HG02981 (cell line): ENCODE results near the gene PHF20.
"Not testable (repeated sequence)": the region's sequence is repeated elsewhere in the genome, so short reads cannot be mapped to it uniquely, and the experiment has no call there.

Source experiments
- ATAC-seq: cut with Tn5 transposase; IDR thresholded peaks from one replicate; pipeline ENCODE4 v1.9.1; 2021; ENCODE audit warnings: mild to moderate bottlenecking, moderate library complexity; ENCODE audit not compliant: unreplicated experiment

Gene PHF20

DNA sequence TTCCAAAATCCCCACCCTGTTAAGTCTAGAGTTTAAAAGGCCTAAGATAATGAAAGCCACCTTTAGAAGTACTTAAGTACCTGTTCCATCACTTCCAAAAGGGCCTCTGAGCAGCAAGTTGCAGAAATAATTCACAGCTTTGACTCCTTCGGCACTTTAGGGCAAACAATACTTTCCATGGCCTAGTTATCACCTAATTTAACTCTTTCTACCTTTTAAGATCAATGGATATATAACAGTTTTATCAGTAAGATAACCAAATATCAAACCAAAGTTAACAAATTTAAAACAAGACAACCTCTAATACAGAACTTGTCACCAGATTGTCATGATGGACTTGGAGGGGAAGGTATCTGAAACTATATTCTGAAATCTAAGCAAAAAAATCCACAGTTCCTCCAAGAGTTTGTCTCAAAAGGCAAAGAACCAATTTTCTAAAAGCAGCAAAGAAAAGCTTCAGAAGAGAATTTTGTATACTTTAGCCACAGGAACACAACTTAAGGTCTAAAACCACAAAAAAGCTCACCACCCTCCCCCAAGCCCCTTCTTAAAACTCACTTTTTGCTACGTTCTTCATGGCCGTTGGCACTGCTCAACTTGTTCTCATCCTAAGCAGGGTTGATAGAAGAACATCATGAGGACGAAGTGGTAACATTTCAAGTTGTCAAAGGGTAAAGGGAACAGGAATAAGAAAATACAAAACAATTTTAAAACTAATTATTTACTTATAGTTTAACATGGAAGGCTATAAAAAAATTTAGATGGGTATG lies 33.2 kb upstream of the PHF20 start:
- ATAC-seq, result no peak

DNA sequence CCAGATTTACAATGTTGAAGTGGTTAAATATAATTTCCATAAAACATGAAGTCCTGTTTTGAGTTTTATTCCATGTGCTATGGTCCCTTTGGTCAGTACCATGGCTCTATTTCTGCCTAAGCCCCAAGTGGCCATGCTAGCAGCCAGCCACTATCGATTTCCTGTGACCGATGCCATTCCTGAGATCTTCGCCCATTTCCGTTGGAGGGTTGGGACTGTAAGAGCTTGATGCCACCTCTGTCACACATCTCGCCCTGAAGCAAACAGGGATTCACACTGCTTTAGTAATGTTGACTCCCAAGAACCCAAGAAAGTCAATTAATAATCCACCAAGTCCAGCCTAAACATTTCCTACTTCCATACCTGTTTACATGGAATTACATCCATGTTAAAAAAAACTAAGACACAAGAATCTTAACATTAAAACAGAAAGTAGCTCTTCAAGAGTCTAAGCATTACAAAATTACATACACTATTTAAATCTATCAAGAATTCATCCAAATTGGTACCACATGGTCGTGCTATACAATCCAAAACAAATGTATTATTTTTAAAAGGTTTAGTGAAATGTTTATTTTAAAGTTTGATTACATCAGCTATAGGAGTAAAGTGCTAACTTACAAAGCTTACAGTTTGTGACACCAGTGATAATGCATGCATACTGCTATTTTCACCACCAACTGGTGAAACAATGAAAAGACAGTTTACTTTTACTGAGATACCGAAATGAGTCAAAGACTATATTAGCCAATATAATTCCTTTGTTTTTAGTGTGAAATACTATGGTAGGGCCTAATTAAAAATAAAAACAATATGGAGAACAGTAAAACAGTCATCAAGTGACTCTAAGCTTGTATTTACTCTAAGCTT lies 32.3 kb upstream of the PHF20 start:
- ATAC-seq, result no peak

DNA sequence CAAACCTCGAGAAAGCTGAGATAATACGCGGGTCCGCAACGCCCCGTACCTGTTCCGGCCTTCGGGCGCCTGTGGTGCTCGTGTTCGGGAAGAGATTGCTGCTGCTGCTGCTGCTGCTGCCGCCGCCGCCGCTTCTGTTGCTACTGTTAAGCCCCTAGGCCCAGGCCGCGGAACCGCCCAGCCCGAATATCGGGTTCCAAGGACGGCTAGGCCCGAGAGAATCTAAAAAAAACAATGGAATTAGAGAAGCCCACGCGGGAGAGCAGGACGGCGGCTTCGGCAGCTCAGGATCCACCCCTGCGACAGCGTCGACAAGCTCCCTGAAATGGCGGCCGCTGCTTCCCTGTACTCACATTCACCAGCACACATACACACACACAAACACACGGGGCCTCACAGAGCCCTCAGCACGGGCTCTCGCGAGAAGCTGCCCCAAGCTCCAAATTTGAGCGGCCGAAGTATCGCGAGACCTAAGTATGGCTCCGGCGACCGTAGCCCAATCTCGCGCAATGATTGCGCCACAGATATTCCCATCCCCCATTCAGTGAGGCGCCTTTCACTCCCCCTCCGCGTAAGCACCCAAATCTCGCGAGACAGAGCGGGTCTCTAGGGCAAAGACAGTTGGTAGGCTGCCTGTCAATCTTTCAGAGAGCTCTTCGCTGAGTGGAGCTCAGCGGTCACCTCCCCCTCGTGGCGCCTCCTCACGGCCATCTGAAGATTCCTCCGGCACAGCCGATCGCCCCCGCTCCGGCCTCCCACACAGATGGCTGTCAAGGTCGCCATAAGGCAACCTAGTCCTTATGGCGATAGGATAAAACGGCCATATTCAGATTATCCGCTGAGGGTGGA lies 29.7 kb upstream of the PHF20 start, which contains the start of gene RBM39:
TSS of gene RBM39 (minus strand) at position 369 of the 849 bp plus-strand sequence. CDS start 1,386 bp downstream, outside the sequence.
- ATAC-seq, result peak; percentile 83

DNA sequence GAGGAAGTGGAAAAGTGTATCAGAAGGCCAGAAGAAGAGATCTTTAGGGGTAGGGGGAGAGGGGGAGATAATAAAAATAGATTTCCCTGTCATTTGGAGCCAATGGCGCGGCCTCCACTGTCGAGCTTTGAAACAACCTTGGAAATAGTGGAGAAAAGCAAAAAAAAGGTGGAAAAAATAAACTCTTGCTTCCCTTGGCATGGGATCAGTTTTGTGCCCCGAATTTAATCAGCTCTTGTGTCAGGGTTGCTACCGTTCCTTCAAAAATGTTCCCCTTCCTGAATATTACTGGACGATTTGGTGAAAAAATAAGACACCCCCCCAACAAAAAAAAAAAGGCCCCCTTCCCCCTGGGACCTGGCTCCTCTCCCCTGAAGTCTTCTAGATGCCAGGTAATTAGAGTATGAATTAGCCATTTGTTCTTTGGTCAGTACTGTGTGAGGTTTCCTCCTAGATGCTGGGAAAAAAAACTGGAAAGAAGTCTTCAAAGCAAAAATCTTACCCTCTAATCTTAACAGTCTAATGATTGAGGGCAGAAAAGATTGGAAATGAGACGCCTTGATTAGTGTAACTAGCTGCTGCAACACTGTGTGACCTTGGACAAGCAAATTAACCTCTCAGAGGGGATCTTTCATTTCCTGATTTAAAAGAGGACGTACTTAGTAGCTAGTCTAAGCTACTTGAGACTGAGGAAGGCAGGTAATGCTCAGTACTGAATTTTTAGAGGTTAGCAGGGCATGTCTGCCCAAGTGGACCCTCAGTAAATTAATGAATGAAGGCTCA lies 28.9 kb upstream of the PHF20 start:
- ATAC-seq, result no peak

DNA sequence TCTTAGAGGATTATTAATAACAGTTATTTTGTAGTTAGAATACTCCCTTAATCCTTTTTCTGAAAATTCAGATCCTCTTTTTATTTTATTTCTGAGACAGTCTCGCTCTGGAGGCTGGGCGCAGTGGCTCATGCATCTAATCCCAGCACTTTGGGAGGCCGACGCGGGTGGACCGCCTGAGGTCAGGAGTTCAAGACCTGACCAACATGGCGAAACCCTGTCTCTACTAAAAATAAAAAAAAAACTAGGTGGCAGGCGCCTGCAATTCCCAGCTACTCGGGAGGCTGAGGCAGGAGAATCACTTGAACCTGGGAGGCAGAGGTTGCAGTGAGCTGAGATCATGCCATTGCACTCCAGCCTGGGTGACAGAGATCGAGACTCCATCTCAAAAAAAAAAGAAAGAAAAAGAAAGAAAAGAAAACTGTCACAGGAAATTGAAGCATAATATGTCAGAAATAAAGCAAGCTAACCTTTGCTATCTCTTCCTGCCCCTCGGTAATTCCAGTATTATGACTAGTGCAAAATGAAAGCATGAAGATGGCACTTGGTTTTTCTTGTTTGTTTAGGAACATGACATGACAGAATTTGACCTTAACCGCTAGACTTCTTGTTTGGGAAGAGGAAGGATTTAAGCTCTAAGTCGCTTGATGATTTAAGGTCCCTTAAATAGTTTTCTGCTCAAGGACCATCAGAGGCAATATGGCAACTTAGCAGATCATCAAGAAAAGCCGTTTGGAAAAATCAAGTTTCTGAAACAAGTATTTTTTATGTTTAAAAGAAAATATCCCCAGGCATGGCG lies 27.9 kb upstream of the PHF20 start:
- ATAC-seq, result no peak

DNA sequence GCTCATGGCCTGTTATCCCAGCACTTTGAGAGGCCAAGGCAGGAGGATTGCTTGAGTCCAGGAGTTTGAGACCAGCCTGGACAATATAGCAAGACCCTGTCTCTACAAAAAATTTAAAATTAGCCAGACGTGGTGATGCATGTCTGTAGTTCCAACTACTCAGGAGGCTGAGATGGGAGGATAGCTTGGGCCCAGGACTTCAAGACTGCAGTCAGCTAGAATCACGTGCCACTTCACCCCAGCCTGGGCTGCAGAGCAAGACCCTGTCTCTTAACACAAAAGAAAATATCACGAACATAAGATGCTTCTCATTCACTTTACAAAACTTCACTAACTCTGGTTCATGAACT lies 27.3 kb upstream of the PHF20 start:
- not testable (repeated sequence) for ATAC-seq

DNA sequence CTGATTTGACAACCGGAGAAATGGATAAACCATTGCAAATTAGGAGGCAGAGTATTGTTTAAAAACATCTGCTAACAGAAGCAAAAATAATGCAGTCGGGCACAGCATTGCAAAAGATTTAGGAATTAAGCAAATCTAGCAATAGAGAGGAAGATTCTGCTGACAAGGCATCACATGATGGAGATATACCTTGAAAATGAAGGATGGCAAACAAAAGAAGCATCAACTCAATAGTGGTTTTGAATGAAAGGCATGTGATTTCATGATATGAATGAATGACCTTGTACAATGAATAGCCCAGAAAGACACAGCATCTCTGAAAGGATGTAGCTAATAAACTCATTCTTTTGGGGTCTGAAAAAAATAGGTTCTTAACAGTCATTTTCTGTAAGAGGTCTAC lies 21.2 kb upstream of the PHF20 start:
- no peak for ATAC-seq

DNA sequence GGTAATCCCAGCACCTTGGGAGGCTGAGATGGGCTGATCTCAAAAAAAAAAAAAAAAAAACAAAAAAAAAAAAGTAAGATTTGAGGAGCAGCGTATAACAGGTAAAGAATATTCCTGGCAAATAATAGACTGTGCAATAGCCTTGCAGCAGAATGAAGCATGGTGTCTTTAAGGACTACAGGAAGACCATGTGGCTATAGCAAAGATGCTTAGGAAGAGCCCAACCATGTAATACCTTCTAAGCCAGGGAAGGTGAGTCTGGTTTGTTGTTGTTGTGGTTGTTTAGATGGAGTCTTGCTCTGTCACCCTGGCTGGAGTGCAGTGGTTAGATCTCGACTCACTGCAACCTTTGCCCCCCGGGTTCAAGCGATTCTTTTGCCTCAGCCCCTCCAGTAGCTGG lies 15.4 kb upstream of the PHF20 start:
- no peak for ATAC-seq

DNA sequence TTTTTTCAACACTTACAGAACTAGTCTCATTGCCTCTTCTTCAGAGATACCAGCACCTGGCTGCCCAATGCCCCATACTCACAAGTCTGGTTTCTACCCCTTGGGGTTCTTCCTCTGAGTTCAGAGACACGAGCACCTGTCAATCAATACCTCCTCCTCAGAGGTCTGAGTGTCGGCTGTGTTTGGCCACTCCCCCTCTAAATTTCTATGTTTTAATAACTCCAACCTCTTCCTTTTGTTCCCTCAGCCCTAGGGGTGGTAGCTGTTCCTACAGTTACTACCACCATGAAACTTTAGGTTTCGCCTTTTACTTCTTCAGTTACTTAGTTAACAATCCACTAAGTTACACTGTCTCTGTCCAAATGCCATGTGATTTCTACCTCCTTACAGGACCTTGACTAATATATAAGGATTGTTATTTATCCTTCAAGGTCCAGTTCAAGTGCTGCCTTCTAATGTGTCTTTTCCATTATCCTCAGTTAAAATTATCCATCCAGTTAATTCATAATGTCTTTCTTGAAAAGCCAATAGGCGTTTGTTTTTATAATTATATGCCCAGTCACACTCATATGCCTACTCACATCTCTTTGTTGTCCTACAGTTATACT lies 14.6 kb upstream of the PHF20 start:
- ATAC-seq, result no peak

DNA sequence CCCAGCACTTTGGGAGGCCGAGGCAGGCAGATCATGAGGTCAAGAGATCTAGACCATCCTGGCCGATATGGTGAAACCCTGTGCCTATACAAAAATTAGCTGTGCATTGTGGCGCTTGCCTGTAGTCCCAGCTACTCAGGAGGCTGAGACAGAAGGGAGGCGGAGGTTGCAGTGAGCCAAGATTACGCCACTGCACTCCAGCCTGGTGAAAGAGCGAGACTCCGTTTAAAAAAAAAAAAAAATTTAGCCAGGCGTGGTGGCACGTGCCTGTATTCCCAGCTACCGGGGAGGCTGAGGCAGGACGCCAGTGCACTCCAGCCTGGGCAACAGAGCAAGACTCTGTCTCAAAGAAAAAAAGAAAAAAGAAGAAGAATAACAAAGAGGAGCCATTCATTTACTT lies 10.3 kb upstream of the PHF20 start:
- not testable (repeated sequence) for ATAC-seq

DNA sequence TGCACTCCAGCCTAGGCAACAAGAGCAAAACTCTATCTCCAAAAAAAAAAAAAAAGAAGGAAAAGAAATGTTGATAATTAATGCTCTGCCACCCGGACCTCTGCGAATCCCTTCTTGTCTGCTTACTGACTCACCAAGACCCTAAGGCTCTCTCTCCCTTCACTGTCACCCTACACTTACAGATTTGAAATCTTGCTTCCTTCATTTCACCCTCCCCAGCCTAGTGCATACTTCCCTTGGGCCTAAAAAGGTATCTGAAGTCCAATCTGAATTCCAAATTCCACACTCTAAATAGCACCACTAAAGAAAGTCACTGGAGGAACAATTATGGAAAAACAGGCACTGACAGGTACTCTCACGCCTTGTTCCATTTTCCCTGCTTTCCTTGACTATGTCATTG lies 9.4 kb upstream of the PHF20 start:
- ATAC-seq, result no peak

DNA sequence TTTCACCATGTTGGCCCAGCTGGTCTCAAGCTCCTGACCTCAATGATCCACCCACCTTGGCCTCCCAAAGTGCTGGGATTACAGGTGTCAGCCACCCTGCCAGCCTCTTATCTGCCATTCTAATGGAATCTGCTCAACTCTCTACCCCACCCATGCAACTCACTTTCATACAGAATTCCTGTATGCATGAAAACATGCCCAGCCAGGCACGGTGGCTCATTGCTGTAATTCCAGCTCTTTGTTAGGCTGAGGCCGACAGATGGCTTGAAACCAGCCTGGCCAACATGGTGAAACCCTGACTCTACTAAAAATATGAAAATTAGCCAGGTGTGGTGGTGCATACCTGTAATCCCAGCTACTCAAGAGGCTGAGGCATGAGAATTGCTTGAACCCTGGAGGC lies 6.9 kb upstream of the PHF20 start:
- not testable (repeated sequence) for ATAC-seq

DNA sequence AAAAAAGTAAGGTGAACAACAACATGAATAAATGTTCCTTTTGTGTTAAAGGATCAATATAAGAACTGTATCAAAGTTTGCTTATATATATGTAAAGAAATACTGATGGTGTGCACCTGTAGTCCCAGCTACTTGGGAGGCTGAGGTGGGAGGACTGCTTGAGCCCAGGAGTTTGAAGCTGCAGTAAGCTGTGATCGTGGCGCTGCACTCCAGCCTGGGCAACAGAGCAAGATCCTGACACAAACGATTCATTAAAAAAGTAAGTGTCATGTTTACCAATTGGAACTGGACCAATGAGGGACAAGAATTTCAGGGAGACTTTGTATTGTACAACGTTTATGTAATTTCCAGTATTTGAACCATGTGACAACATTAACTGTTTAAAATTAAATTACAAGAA lies 5.0 kb upstream of the PHF20 start:
- ATAC-seq, result no peak

DNA sequence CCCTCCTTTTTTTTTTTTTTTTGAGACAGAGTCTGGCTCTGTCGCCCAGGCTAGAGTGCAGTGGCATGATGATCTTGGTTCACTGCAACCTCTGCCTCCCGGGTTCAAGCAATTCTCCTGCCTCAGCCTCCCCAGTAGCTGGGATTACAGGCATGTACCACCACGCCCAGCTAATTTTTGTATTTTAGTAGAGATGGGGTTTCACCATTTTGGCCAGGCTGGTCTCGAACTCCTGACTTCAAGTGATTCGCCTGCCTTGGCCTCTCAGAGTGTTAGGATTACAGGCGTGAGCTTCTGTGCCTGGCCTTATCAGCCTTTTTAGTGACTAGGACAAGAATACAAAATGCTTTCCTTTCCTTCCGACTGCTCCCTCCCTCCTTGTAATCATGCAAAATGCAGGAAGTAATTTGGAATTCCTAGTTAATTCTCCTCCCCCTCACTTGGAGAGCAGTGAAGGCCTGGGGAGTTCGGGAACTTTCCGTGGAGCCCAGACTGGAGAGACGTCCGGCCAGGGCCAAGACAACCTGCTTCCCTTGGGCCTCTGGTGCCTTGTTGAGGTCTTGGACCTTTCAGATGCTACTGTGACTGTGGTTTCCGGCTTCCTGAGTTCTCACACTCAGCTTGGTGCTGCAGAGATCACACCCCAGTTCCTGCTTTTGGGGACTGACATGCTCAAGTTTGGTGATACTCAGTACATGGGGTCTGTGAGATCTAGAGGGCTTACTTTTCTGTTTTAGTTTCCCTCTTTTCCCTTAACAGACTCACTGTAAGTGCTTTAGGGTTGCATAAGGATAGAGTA lies 3.9 kb upstream of the PHF20 start:
- ATAC-seq, result peak; percentile 42

DNA sequence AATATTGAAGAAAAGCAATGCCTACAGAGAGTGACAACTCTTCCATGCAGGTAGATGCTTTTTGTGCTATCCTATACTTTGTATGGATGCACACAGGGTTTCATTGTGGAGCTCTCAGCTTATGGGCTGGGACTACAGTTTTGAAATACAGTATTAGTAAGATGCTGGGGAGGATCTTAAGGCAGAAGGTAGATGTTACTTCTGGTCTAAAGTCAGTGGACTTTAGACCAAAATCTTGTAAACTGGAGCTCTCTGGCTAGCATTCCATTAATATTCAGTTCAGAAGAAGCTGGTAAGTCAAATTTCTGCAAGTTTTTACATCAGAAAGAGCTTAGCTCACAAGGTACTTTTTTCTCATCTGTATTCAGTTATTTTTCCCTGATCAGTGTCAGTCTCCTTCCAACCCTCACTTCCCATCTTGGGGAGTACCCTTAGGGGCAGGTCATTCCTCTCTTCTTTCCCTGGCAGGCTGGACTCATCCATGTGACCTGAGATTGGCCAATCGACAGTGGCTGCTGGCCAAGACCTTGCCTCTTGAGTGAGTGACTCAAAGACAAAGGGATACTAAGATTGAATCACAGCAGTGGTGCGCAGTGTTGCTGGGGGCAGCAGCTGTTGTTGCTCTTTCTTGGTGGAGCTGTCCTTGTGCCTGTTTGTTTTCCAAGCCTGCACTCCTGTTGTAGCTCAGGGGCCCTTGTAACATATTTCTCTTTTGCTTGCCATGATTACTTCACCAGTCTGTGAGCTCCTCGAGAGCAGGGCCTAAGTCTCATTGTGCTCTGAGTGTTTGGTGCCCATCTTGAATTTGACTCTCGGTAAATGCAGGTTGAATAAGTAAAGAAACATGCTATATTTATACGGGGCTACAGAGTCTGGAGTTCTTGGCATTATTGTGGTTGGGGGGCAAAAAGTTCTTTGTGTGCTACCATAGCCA lies 2.8 kb upstream of the PHF20 start:
- ATAC-seq, result no peak

DNA sequence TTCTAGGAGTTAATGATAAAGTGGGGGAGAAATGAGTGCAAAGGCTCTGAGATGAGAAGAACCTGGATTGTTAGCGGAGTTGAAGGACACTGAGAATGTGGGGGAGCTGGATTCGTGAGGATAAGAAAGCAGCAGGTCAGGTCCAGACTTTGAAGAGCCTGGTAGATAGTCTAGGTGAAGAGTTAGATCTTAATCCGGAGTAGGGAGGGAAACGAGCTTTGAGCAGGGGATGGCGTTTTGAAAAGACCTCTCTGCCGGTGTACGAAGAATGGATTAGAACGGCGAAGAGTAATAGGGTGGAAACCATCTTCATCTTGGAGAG lies 487 bp upstream of the PHF20 start:
- no peak for ATAC-seq

DNA sequence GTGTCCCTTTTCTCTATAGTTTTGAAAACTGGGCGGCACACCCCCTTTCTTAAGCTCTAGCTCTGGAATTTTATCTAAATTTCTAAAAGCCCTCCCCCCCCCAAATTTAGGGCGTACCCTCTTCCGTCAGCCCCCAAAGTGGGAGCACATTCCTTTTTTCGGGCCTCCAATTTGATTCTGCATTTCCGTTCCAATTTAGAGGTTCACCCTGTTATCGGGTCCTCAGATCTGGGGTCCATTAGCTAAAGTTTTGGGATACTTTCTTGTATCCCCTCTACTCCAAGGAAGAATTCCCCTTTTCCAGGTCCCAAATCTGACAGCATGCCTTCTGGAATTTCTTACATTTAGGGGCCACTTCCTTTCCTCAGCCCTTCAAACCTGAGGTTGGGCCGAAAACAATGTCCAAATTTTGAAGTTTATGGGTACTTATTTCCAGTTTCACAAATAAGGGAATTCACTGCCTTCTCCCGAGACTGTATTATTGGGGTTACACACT lies 796 bp downstream of the PHF20 start:
- no peak for ATAC-seq
